Activated CD4-positive, alpha-beta T cell treated with anti-CD3 and anti-CD28 coated beads, Interleukin-2, amount 50 U/mL, for 16 hours (primary cell): ENCODE measurements around the gene MBD5.

Experiments
- DNase-seq: peaks from one replicate; pipeline ENCODE4 v3.0.0-alpha.2; 2020

MBD5 gene

DNA sequence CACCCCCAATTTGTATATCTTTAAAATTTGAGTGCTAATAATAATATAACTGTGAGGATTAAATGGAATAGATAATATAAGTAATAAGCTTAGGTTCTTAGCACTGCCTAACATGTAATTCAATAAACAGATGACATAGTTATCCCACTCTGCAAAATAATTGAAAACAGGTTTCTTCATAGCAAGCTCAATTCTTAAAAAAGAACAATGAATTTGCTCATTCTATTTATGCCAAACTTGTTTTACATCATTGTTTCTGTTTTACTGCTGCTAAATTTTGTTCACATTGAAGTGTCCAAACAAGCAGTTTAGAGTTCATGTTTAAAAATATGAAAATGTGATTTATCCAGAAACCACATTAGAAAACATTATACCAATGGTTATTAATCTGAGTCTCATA, 217.0 kb downstream of the MBD5 start:
- no peak for DNase-seq

DNA sequence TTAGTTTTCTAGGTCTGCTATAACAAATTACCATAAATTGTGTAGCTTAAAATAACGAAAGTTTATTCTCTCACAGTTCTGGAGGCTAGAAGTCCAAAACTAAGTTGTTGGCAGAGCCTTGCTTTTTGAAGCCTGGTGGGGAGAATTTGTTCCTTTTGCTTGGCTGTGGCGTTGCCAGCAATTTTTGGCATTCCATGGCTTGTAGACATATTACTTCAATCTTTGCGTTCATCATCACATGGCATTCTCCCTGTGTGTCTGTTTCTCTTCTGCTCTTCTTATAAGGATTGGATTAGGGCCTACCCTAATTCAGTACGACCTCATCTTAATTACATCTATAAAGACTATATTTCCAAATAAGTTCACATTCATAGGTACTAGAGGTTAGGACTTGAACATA, 217.7 kb downstream of the MBD5 start:
- DNase-seq, result no peak

DNA sequence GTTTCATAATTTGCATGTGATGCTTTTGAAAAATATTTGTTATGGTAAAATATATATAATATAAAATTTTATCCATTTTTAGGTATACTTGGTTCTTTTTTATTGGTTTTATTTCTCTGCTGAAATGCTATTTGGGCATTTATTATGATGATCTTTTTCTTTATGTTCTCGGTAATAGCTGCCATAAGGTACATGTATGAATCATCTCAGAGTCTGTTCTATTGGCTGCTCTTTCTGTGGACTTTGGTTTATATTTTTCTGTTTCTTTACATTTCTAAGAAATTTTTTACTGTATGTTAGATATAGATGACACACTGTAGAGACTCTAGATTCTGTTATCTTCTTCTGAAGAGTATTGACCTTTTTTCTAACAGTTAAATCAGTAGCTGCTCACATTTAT, 219.9 kb downstream of the MBD5 start:
- no peak for DNase-seq

DNA sequence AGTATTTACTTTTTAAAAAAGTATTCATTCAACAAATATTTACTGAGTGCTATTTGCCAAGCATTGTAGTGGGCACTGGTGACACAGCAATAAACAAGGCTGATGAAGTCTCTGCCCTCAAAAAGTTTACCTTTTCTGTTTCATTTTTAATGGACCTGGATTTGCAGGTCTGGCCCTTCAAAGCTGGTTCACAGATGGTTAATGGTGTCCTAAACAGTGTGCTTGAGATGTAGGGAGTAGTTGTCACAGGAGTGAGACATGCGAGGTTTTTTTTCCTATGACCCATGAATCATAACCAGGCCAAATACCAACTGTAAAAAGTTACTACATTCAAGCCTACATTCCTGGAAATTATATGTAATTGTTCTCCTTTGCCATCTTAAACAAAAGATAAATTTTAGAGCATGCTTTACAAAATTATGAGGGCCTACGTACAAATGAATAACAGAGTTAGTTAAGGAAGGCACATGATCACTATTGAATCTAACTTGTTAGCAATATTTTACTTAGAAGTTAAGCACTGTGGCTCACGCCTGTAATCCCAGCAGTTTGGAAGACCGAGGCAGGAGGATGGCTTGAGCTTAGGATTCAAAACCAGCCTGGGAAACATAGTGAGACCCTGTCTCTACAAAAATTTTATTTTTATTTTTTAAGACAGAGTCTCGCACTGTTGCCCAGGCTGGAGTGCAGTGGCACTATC, 223.9 kb downstream of the MBD5 start:
- DNase-seq, result no peak

GRCh38 chr2:148251993-148252392, 231.1 kb downstream of the MBD5 start:
- DNase-seq, result no peak

DNA sequence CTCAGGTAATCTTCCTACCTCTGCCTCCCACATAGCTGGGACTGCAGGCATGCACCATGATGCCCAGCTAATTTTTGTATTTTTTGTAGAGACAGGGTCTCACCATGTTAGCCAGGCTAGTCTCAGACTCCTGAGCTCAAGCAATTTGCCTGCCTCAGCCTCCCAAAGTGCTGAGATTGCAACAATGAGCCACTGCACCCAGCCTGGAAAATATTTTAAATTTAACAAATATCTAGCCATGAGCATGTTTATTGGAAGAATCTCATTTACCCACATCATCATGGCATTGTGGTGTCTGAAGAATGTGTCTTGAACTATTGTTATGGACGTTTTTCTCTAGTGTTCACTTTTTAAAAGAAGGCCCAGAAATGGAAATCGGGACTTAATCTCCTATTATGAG, 231.8 kb downstream of the MBD5 start:
- DNase-seq, result no peak

- no peak for DNase-seq
Observed at GRCh38 chr2:148253685-148254084, 232.8 kb downstream of the MBD5 start.

GRCh38 chr2:148255929-148256328, 235.0 kb downstream of the MBD5 start:
- no peak for DNase-seq

DNA sequence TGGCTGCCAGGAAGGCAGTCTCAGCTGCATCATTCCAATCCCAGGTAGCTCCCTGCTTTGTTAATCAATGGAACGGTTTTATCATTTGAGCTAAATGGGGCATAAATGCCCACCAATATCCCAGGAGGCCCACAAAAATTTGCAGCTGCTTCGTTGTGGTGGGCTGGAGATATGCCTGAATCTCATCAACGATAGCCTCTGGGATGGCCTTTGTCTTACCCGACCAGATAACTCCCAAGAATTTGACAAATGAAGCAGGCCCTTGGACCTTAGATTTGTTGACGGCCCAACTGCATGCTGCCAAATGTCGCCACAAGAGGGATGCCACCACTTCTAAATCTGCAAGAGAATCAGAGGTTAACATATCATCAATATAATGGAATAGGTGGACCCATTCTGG, 236.4 kb downstream of the MBD5 start:
- DNase-seq, result no peak

DNA sequence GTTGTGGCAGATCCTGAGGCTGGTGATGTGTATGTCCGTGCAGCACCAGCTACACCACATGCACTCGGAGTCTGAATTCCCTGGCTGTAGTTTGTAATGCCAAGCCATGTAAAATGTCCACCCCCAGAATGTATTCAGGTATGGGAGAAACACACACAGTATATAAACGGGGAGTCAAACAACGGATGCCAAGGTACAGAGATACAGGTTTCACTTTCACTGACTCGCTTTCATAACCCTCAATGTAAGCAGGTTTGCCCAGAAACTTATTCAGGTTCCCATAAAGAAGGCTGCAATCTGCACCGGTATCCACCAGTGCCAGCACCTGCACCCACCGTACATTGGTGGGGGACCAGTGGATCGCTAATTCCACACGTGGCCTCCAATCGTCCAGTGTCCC, 237.2 kb downstream of the MBD5 start:
- no peak for DNase-seq

GRCh38 chr2:148259674-148260073, 238.8 kb downstream of the MBD5 start:
- DNase-seq, result no peak

DNA sequence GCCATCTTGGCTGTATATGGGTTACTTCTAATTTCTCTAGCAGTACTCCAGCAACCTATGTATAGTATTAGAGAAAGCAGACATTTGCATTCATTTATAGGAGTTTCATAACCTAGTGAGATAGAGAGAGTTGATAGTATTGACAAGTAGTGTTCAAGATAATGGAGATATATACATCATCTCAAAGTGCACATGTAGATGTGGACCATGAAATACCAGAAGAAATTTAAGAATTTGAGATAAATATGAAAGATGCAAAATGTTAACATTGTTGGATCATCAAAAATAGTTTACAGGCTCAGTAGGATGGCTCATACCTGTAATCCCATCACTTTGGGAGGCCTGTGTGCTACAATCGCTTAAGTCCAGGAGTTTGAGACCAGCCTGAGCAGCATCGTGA, 243.0 kb downstream of the MBD5 start:
- DNase-seq, result no peak

DNA sequence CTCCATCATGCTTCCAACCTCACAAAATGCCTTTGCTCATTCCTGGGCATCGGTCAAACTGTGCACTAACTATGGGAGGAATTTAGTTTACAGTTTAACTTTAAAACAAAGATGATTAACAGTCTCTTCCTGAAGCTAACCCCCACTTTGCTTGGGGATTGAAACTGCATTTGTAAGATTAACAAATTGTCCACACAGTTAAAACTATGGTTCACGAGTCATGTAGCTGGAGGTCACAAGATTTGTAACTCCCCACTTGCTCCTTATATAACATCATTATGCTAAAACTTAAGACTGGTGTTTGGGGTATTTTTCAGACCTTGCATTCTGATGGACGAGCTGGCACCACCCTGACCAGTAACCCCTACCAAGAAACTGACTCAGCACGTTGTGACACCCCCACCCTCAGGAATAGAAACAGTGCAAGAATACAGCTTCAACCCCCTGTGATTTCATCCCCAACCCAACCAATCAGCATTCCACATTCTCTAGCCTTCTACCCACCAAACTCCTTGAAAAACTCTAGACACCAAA, 252.3 kb downstream of the MBD5 start:
- DNase-seq, result no peak

- DNase-seq, result no peak
Observed at GRCh38 chr2:148279216-148279615, 258.3 kb downstream of the MBD5 start.

GRCh38 chr2:148282201-148282600, 261.3 kb downstream of the MBD5 start:
- DNase-seq, result no peak

GRCh38 chr2:148292431-148292830, 271.5 kb downstream of the MBD5 start:
- no peak for DNase-seq

GRCh38 chr2:148298196-148298595, 277.3 kb downstream of the MBD5 start:
- no peak for DNase-seq

GRCh38 chr2:148299616-148300015, 278.7 kb downstream of the MBD5 start:
- no peak for DNase-seq

- DNase-seq, result no peak
Observed at GRCh38 chr2:148300544-148300943, 279.7 kb downstream of the MBD5 start.

- no peak for DNase-seq
Observed at GRCh38 chr2:148301362-148301761, 280.5 kb downstream of the MBD5 start.

DNA sequence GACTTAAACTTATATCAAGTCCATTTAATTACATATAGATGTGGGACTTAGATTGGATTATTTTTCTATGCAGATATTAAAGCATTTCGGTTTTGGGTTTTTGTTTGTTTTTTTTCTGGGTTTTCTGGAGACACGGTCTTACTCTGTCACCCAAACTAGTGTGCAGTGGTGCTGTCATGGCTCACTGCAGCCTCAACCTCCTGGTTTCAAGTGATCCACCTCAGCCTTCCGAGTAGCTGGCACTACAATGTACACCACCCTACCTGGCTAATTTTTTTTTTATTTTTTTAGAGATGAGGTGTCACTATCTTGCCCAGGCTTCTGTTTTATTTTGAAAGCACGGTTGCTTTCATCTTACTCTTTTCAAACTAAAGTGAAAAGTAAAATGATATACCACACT, 281.6 kb downstream of the MBD5 start:
- no peak for DNase-seq

DNA sequence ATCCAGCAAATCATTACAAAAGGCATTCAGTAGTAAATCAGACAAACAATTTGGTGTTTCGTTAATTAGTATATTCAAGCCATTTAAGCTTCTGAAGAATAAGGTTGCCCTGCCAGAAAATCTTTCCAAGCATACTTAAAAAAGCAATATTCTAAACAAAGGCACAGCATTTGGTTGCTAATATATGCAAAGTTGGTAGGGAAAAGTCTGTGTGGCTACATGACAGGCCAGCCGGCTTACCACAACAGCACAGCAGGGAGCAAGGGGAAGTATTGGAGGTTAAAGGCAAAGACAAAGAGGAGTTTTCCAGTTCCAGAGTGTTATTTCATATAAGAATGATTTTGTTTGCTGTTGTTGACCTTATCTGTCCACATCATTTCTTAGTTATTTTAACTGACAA, 282.3 kb downstream of the MBD5 start:
- DNase-seq, result no peak

GRCh38 chr2:148305476-148305875, 284.6 kb downstream of the MBD5 start:
- DNase-seq, result no peak

DNA sequence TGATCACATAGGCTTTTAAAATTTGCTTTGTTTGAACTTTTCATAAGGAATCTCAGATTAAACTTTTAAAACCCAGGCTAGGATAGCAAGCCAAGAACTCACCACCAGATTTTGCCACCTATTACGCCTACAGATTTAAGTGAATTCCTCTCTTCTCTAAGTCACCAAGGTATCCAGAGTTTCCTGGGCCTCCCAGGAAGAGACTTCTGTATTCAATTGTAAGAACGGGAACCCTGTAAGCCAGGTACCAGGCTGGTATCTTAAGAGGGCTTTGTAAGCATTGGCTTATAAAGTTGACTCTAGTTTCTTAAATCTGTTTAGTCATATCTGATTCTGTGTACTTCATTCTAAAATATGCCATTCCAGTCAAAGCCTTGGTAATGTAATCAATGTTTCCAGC, 285.1 kb downstream of the MBD5 start:
- DNase-seq, result no peak

GRCh38 chr2:148317598-148317997, 296.7 kb downstream of the MBD5 start:
- no peak for DNase-seq
